H1 (cell line): ENCODE data around the gene ESYT1. TPM values are rescaled to one million over a fixed set of nuclear protein-coding genes. Genes with fewer than 3 reads are reported as not detected.

Experiments used
- CTCF ChIA-PET: fragments of 300-600 bp; sonication (Branson Sonifier 250); formaldehyde crosslinking; loops from one replicate; lab custom pipeline; 2021; ENCODE audit not compliant: partially characterized antibody; lab: Charles Lee
- POLR2A ChIA-PET: fragments of 300-600 bp; sonication (Branson Sonifier 250); formaldehyde crosslinking; loops from one replicate; lab custom pipeline; 2021; ENCODE audit warnings: inconsistent platforms; ENCODE audit not compliant: partially characterized antibody; lab: Charles Lee
- DNase-seq, 2 experiments: peaks; one replicate each; pipeline versions ENCODE4 v3.0.0 to v3.0.0-alpha.2; 2010 to 2022; ENCODE audit warnings: low spot score in 2 of 2, low read depth in 1 of 2, mixed read lengths in 1 of 2
- FAIRE-seq: peaks from 2 replicates; lab custom pipeline; 2011; peaks lifted over from hg19 to GRCh38; lab: Jason Lieb, UNC
- H2AFZ ChIP-seq: 2 replicates; pipeline ENCODE4 v1.8.1; 2012; ENCODE audit warnings: low read length, inconsistent platforms
- H2AK5ac ChIP-seq: 2 replicates; pipeline ENCODE4 v1.6.1; 2013; ENCODE audit warnings: low read depth, low read length
- H2BK120ac ChIP-seq: replicated peaks from 2 replicates; pipeline ENCODE3; 2013; ENCODE audit warnings: low read depth, low read length, inconsistent platforms
- H2BK12ac ChIP-seq: 2 replicates; pipeline ENCODE4 v1.6.1; 2013; ENCODE audit warnings: low read depth, low read length
- H2BK15ac ChIP-seq: 2 replicates; pipeline ENCODE4 v1.6.1; 2013; ENCODE audit warnings: low read length
- H2BK20ac ChIP-seq: 2 replicates; pipeline ENCODE4 v1.6.1; 2013; ENCODE audit warnings: low read length
- H2BK5ac ChIP-seq: 2 replicates; pipeline ENCODE4 v1.6.1; 2013; ENCODE audit warnings: low read depth, low read length
- H3K14ac ChIP-seq: 2 replicates; pipeline ENCODE4 v1.6.1; 2013; ENCODE audit warnings: inconsistent platforms; ENCODE audit not compliant: insufficient read length
- H3K18ac ChIP-seq: 2 replicates; pipeline ENCODE4 v1.6.1; 2013; ENCODE audit warnings: low read length; ENCODE audit errors: extremely low read depth
- H3K23ac ChIP-seq: 2 replicates; pipeline ENCODE4 v1.6.1; 2013; ENCODE audit warnings: inconsistent platforms; ENCODE audit not compliant: insufficient read length
- H3K23me2 ChIP-seq: 2 replicates; pipeline ENCODE4 v1.6.1; 2013; ENCODE audit warnings: low read depth, low read length
- H3K27ac ChIP-seq: 2 replicates; pipeline ENCODE4 v1.6.1; 2011; ENCODE audit warnings: low read depth, low read length, inconsistent platforms
- H3K27me3 ChIP-seq, 4 experiments: replicated peaks in 1 of 4; 1 replicate in 1 of 4; 2 replicates in 3 of 4; pipeline versions ENCODE4 v1.6.1 to v1.8.1; 2011 to 2013; ENCODE audit warnings: low read length in 3 of 4, mild to moderate bottlenecking in 3 of 4, inconsistent platforms in 2 of 4, mixed read lengths in 2 of 4, moderate library complexity in 1 of 4; ENCODE audit not compliant: control insufficient read depth in 3 of 4, insufficient read depth in 3 of 4; ENCODE audit errors: extremely low read depth in 1 of 4
- H3K36me3 ChIP-seq, 4 experiments: 2 replicates each; pipeline versions ENCODE4 v1.6.1 to v1.8.1; 2011 to 2013; ENCODE audit warnings: mild to moderate bottlenecking in 4 of 4, low read length in 3 of 4, moderate library complexity in 2 of 4, control low read depth in 1 of 4, inconsistent platforms in 1 of 4; ENCODE audit not compliant: insufficient read depth in 4 of 4, control insufficient read depth in 2 of 4
- H3K4ac ChIP-seq: replicated peaks from 2 replicates; pipeline ENCODE3; 2013; ENCODE audit warnings: low read length, low read depth, mixed read lengths, inconsistent platforms; ENCODE audit not compliant: insufficient read length
- H3K4me1 ChIP-seq, 4 experiments: replicated peaks in 1 of 4; 1 replicate in 1 of 4; 2 replicates in 3 of 4; pipeline versions ENCODE4 v1.6.1 to v1.8.1; 2011 to 2013; ENCODE audit warnings: low read length in 3 of 4, inconsistent platforms in 2 of 4, mixed read lengths in 1 of 4; ENCODE audit not compliant: insufficient read depth in 4 of 4, control insufficient read depth in 3 of 4
- H3K4me2 ChIP-seq, 2 experiments: 2 replicates each; pipeline versions ENCODE4 v1.6.1 to v1.8.1; 2011 to 2013; ENCODE audit warnings: low read depth in 2 of 2, low read length in 2 of 2, control low read depth in 1 of 2, inconsistent platforms in 1 of 2, mild to moderate bottlenecking in 1 of 2; ENCODE audit not compliant: insufficient read depth in 1 of 2
- H3K4me3 ChIP-seq, 4 experiments: fragments of 200-600, 300-600 bp in 1 of 4; sonication (generic), shearing (Covaris generic), sonication (Bioruptor Twin) in 1 of 4; 2 replicates each; pipeline versions ENCODE4 v1.5.1 to v1.8.1; 2011 to 2016; ENCODE audit warnings: low read length in 4 of 4, low read depth in 3 of 4, control low read depth in 2 of 4, inconsistent platforms in 2 of 4, mild to moderate bottlenecking in 2 of 4, mixed read lengths in 1 of 4, moderate library complexity in 1 of 4; ENCODE audit not compliant: insufficient read depth in 2 of 4; ENCODE audit errors: extremely low read depth in 1 of 4
- H3K56ac ChIP-seq: replicated peaks from 2 replicates; pipeline ENCODE3; 2013; ENCODE audit warnings: low read depth, mild to moderate bottlenecking, mixed read lengths, low read length, inconsistent platforms; ENCODE audit not compliant: insufficient read length
- H3K79me1 ChIP-seq: 2 replicates; pipeline ENCODE4 v1.6.1; 2013; ENCODE audit warnings: low read depth, low read length, control low read depth
- H3K79me2 ChIP-seq, 2 experiments: 2 replicates each; pipeline versions ENCODE4 v1.6.1 to v1.8.1; 2012 to 2013; ENCODE audit warnings: low read length in 2 of 2, mild to moderate bottlenecking in 2 of 2, inconsistent platforms in 1 of 2; ENCODE audit not compliant: insufficient read depth in 2 of 2, control insufficient read depth in 1 of 2
- H3K9ac ChIP-seq, 4 experiments: replicated peaks in 1 of 4; 1 replicate in 1 of 4; 2 replicates in 3 of 4; pipeline versions ENCODE4 v1.6.1 to v1.8.1; 2011 to 2013; ENCODE audit warnings: low read depth in 3 of 4, low read length in 3 of 4, control low read depth in 2 of 4, mild to moderate bottlenecking in 2 of 4, moderate library complexity in 2 of 4, inconsistent platforms in 1 of 4; ENCODE audit errors: extremely low read depth in 1 of 4
- H3K9me3 ChIP-seq, 2 experiments: 2 replicates each; pipeline versions ENCODE4 v1.6.1 to v1.8.1; 2012 to 2013; ENCODE audit warnings: mild to moderate bottlenecking in 2 of 2, moderate library complexity in 2 of 2, control low read depth in 1 of 2, inconsistent platforms in 1 of 2, low read depth in 1 of 2, low read length in 1 of 2, mixed read lengths in 1 of 2; ENCODE audit not compliant: insufficient read depth in 2 of 2
- H4K20me1 ChIP-seq, 2 experiments: replicated peaks in 1 of 2; 2 replicates each; pipeline versions ENCODE3 to v1.8.1; 2011 to 2013; ENCODE audit warnings: inconsistent platforms in 2 of 2, low read length in 2 of 2, mild to moderate bottlenecking in 1 of 2; ENCODE audit not compliant: insufficient read depth in 2 of 2, control insufficient read depth in 1 of 2
- H4K5ac ChIP-seq: 2 replicates; pipeline ENCODE4 v1.6.1; 2013; ENCODE audit warnings: low read length, low read depth, mixed read lengths, inconsistent platforms; ENCODE audit not compliant: insufficient read length
- H4K8ac ChIP-seq: 2 replicates; pipeline ENCODE4 v1.8.0; 2013; ENCODE audit warnings: mild to moderate bottlenecking, moderate library complexity, low read length, inconsistent platforms; ENCODE audit not compliant: insufficient read depth; ENCODE audit errors: extremely low read depth
- H4K91ac ChIP-seq: replicated peaks from 2 replicates; pipeline ENCODE3; 2013; ENCODE audit warnings: low read length, mixed read lengths, inconsistent platforms; ENCODE audit not compliant: insufficient read length
- CBX8 ChIP-seq: fragments of 300-800, 300-1000 bp; sonication (generic); IDR thresholded peaks from 2 replicates; pipeline ENCODE4 v1.7.1; 2016; ENCODE audit warnings: low read depth, low read length, borderline replicate concordance
- CEBPB ChIP-seq: IDR thresholded peaks from 2 replicates; pipeline ENCODE4 v1.6.1; 2012; ENCODE audit warnings: low read depth, low read length
- CTBP2 ChIP-seq: IDR thresholded peaks from 2 replicates; pipeline ENCODE4 v1.7.0; 2011; ENCODE audit warnings: borderline replicate concordance, mild to moderate bottlenecking, moderate library complexity, mixed read lengths, low read length; ENCODE audit not compliant: insufficient read depth, insufficient read length
- FOSL1 ChIP-seq: IDR thresholded peaks from 2 replicates; pipeline ENCODE4 v1.6.1; 2011; ENCODE audit warnings: mild to moderate bottlenecking, low read depth, low read length, moderate library complexity; ENCODE audit not compliant: insufficient read depth
- JUND ChIP-seq: IDR thresholded peaks from 2 replicates; pipeline ENCODE4 v1.6.1; 2011; ENCODE audit warnings: mild to moderate bottlenecking, improper control_type of control experiment, low read length
- KDM4A ChIP-seq: IDR thresholded peaks from one replicate; pipeline ENCODE4 v1.7.1; 2012; ENCODE audit warnings: low read depth, mild to moderate bottlenecking, moderate library complexity, low read length, inconsistent platforms; ENCODE audit not compliant: severe bottlenecking
- SIRT6 ChIP-seq: IDR thresholded peaks from one replicate; pipeline ENCODE4 v1.7.1; 2012; ENCODE audit warnings: low read length, inconsistent platforms
- SP1 ChIP-seq: IDR thresholded peaks from 2 replicates; pipeline ENCODE4 v1.6.1; 2011; ENCODE audit warnings: low read depth, low read length
- TAF1 ChIP-seq: IDR thresholded peaks from 2 replicates; pipeline ENCODE4 v1.6.1; 2011; ENCODE audit warnings: mild to moderate bottlenecking, low read depth, low read length
- WGBS, 2 experiments: shearing (Covaris generic) in 1 of 2; methylation state at CpG; one replicate each; pipeline versions ENCODE4 v1.1.6 to v1.1.7; 2013 to 2015; ENCODE audit warnings: low lambda C conversion rate in 2 of 2, mixed read lengths in 2 of 2, inconsistent platforms in 1 of 2, low coverage in 1 of 2, missing lambda C conversion rate in 1 of 2; ENCODE audit not compliant: insufficient replicate concordance in 2 of 2, insufficient coverage in 1 of 2, insufficient read length in 1 of 2; ENCODE audit errors: extremely low coverage in 1 of 2, missing lambda C conversion rate in 1 of 2; 5-methylcytosine and 5-hydroxymethylcytosine counted together
- polyA plus RNA-seq, 7 experiments: library from polyadenylated mRNA; depleted of rRNA in 3 of 7; stranded (reverse) in 5 of 7; unstranded in 2 of 7; fragments of >200 nt in 5 of 7; fragments of 200-250 nt in 2 of 7; gene quantifications; 1 replicate in 5 of 7; 2 replicates in 1 of 7; 4 replicates in 1 of 7; pipeline versions ENCODE4 v1.2.1 to v1.2.3, GENCODE V29; 2011 to 2013; ENCODE audit warnings: missing spikeins in 2 of 7, mixed read lengths in 2 of 7
- total RNA-seq: library from RNA; stranded (reverse); fragmentation: NEBNext Ultra II Directional; extraction: Animal tissue kit (Norgen Biotek cat#: 25700); gene quantifications from 2 replicates; pipeline ENCODE4 v1.2.1, GENCODE V29; 2021

ESYT1 gene
- total and polyA plus RNA-seq, 2 of the 8 experiments (the other 6 are each of a cell fraction or from before 2014, with no cell fraction given): 86.9 to 165 TPM

- Histone ChIP-seq H2BK20ac (no peak overlapping the region), H2AK5ac (no peak overlapping the region), H3K4me3 (no peak overlapping the region), H3K9ac (no peak overlapping the region), H2BK15ac (no peak overlapping the region), H3K27ac (no peak overlapping the region), H3K4ac (no peak overlapping the region), H3K56ac (no peak overlapping the region), H2BK12ac (no peak overlapping the region), H4K8ac (no peak overlapping the region), H3K36me3 (peaks cover 11 to 43% (median 34%) of the 10 kb centered on the region in 4 experiments), H2BK5ac (no peak overlapping the region), H3K79me1 (no peaks in the 10 kb centered on the region), H4K5ac (no peak overlapping the region), H3K4me2 (no peak overlapping the region; a peak in 1 of 4 replicates)
- no peak for DNase-seq
- TF ChIP-seq TAF1: no peak
- TF ChIP-seq FOSL1: no peak
- no peak for TF ChIP-seq CEBPB
- no peak for TF ChIP-seq SP1
- TF ChIP-seq JUND: no peak
- no peak for TF ChIP-seq SIRT6
- no peak for TF ChIP-seq CTBP2
- TF ChIP-seq CBX8: no peak
- no peak for TF ChIP-seq KDM4A
- TF ChIP-seq, all 59 proteins: peak for 0
- H3K14ac ChIP-seq: no peak overlapping the region
- H3K4me1 ChIP-seq: peaks cover 0 to 13% (median 5%) of the 10 kb centered on the region in 4 experiments; a peak in 5 of 7 replicates
- no peak overlapping the region for H3K18ac ChIP-seq
- H2AFZ ChIP-seq: no peak overlapping the region
- ChIA-PET CTCF (interaction anchor here (0.9 to 5.4 kb wide), 3 partner anchors 11 to 76 kb away, joined by 3 to 46 read pairs (median 4); partner anchors contain the start of gene ZC3H10), POLR2A (interaction anchor here (0.9 to 5.3 kb wide), 2 partner anchors 13 to 21 kb away, joined by 3 to 161 read pairs; partner anchors contain the start of genes RPL41 and ZC3H10)
- H3K23me2 ChIP-seq: peaks cover 12% of the 10 kb centered on the region
- no peak overlapping the region for H2BK120ac ChIP-seq
- H3K27me3 ChIP-seq: no peaks in the 10 kb centered on the region
- no peak for FAIRE-seq
- H4K20me1 ChIP-seq: peaks cover 0 to 2% of the 10 kb centered on the region in 2 experiments
- H3K9me3 ChIP-seq: no peaks in the 10 kb centered on the region; a peak in 1 of 4 replicates
- H4K91ac ChIP-seq: no peak overlapping the region
- 97% methylated on average over 4 of the region's 4 CpGs; no CpG with 5 or more reads in 1 of the 2 experiments for WGBS, 2 experiments
- peaks cover 0 to 10% of the 10 kb centered on the region in 2 experiments; a peak in 1 of 4 replicates for H3K79me2 ChIP-seq
- H3K23ac ChIP-seq: no peak overlapping the region
Measured at GRCh38 chr12:56130876-56131275, 2.8 kb downstream of the ESYT1 start.
